Right forelimb (tissue), 1 donor: Measurements from ENCODE around the gene XRCC2.
A peak's percentile ranks its signal among the peaks of the same experiment; 100 is the strongest.
"Not testable (repeated sequence)": the region's sequence is repeated elsewhere in the genome, so short reads cannot be mapped to it uniquely, and the experiment has no call there.

Experiments used
- DNase-seq: peaks from one replicate; pipeline ENCODE4 v3.0.0-alpha.2; 2018

The XRCC2 gene

GRCh38 chr7:152663931-152664330, 12.0 kb downstream of the XRCC2 start:
- no peak for DNase-seq

DNA sequence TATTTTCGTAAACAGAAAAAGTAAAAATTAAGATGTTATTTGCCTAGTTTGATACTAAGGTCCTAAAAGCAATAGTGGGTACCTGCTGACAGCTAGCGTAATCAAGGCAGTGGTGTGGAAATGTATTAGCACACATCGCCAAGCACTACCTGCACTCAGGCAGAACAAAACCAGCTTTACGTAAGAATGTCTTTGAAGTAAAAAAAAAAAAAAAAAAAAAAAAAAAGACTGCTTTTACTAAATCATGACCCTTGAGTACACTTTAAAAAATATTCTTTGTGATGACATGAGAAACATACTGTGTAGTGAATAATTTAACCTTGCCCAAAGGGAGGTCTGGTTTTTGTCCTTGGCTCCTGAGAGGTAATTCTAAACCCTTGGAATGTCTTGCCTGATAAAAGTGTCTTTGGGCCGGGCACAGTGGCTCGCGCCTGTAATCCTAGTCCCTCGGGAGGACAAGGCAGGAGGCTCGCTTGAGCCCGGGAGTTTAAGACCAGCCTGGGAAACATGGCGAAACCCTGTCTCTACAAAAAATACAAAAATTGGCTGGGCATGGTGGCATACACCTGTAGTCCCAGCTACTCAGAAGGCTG, 12.7 kb downstream of the XRCC2 start:
- no peak for DNase-seq

DNA sequence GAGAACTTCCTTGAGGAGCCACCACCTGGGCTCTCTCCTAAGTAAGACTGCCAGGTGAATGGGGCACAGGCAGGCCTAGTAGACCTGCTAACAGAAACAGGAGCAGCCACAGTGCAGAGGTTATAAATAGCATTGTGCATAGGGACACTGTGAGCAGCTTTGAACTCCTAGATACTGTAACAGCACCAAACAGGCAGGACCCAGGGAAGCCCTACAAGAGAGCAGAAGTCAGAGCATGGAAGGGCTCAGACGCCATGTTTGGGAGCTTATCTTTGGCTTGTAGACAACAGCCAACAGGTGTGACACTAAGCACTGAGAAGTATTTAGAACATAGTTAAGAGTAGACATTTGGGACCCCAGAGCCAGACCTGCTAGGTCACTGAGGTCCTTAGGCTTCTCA, 14.5 kb downstream of the XRCC2 start:
- DNase-seq = no peak

- DNase-seq = no peak
Measured at GRCh38 chr7:152660021-152660420, 15.9 kb downstream of the XRCC2 start.

GRCh38 chr7:152654971-152655370, 21.0 kb downstream of the XRCC2 start:
- DNase-seq = no peak

DNA sequence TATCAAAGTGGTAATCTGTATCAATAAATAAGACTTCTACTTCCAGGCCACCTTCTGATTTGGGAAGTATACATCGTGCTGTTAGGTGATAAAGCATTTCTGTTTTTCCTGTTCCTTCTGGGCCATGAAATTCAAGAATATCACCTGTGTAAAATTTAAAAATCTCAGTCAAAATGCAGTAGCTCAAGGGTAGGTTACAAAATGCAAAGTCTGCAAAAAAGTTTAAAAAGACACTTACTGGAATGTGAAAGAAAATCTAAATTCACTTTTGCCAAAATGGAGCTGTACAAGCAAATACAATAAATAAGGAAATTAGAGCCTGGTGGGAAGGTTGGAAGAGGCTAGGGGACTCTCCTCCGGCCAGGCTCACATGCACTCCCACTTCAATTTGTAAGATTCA, 26.7 kb downstream of the XRCC2 start:
- no peak for DNase-seq

GRCh38 chr7:152647009-152647408, 28.9 kb downstream of the XRCC2 start:
- DNase-seq = no peak

- not testable (repeated sequence) for DNase-seq
Measured at GRCh38 chr7:152646579-152646978, 29.4 kb downstream of the XRCC2 start.

- DNase-seq = no peak
Measured at GRCh38 chr7:152643979-152644559, 31.9 kb downstream of the XRCC2 start.

GRCh38 chr7:152641384-152641783, 34.6 kb downstream of the XRCC2 start:
- DNase-seq = no peak

DNA sequence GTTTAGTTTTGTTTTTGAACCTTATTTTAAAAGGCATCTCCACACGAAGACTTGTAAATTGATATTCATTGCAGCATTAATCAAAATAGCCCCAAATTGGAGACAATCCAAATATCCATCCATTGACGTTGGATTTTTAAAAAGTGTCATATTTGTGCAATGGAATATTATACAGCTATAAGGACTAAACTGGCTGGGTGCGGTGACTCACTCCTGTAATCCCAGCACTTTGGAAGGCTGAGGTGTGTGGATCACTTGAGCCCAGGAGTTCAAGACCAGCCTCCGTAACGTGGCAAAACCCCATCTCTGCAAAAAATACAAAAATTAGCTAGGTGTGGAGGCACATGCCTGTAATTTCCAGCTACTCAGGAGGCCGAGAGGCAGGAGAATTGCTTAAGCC, 35.1 kb downstream of the XRCC2 start:
- DNase-seq = no peak

GRCh38 chr7:152637920-152638580, 37.9 kb downstream of the XRCC2 start:
- DNase-seq = no peak

- no peak for DNase-seq
Measured at GRCh38 chr7:152637161-152637560, 38.8 kb downstream of the XRCC2 start.

- DNase-seq = no peak
Measured at GRCh38 chr7:152636441-152636840, 39.5 kb downstream of the XRCC2 start.

- no peak for DNase-seq
Measured at GRCh38 chr7:152633504-152633903, 42.4 kb downstream of the XRCC2 start.

DNA sequence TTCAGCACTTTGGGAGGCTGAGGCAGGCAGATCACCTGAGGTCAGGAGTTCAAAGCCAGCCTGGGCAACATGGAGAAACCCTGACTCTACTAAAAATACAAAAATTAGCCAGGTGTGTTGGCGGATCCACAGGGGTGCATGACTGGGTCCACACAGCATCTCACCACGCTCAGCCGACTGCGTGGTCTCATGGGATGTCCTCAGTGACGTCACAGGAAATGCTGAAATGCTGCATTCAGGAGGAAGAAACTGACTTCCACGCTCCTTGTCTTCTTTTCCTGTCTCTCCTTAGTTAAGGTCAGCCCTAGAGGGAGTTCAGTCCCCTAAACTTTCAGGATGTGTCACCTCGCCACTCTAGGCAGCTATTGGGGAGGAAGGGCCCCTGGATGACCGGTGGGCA, 42.9 kb downstream of the XRCC2 start:
- no peak for DNase-seq

DNA sequence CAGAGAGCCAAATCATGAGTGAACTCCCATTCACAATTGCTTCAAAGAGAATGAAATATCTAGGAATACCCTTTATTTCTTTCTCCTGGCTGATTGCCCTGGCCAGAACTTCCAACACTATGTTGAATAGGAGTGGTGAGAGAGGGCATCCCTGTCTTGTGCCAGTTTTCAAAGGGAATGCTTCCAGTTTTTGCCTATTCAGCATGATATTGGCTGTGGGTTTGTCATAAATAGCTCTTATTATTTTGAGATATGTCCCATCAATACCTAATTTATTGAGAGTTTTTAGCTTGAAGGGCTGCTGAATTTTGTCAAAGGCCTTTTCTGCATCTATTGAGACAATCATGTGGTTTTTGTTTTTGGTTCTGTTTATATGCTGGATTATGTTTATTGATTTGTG, 47.2 kb downstream of the XRCC2 start:
- DNase-seq = not testable (repeated sequence)

- no peak for DNase-seq
Measured at GRCh38 chr7:152624228-152624627, 51.7 kb downstream of the XRCC2 start.

GRCh38 chr7:152621426-152621825, 54.5 kb downstream of the XRCC2 start:
- DNase-seq = no peak

DNA sequence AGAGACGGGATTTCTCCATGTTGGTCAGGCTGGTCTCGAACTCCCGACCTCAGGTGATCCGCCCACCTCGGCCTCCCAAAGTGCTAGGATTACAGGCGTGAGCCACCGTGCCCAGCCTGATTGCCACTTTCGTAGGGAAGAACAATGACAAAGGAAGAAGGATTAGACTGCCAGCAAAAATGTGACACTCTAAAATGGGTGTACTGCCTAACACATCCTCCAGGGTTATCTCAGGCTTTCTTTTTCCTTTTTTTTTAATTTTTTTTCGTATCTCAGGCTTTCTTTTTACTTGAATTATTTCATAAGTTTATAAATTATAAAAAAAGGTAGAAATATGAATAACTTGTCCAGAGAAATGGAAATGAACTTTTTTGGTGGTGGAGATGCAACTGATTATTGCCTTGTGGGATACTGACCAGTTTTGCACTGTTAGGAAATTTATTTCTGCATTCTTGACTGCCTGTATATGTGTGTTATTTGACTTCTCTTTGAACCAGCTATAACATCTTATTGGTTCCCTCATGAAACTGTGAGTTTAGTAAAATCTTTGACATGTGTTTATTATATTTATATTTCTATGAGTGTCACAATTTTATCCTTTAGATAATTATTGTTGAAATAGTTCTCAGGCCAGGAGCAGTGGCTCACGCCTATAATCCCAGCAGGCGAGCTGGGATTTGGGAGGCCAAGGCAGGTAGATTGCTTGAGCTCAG, 56.8 kb downstream of the XRCC2 start:
- DNase-seq = no peak

DNA sequence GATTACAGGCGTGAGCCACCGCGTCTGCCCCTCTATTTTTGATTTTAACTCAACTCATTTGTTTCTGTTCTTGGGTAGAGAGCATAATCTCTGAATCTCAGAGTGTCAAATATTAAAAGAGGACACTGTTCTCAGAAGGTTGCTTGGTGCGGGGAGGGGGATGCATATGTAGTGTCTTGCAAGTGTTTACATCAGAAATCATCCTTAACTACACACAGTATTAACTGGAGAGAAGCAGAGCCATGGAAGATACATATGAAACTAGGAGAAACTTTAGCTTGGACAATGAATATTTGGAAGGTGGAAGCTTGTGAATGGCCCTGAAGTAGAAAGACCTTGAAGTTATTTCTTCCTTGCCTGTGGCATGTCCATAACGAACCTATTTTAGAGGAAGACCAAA, 57.5 kb downstream of the XRCC2 start:
- DNase-seq = no peak

GRCh38 chr7:152617056-152617455, 58.9 kb downstream of the XRCC2 start:
- no peak for DNase-seq

- DNase-seq = peak; percentile 54
Measured at GRCh38 chr7:152615031-152615741, 60.8 kb downstream of the XRCC2 start.
